Hematopoietic multipotent progenitor cell treated with erythropoietin and hydrocortisone succinate and interleukin-3 and kit ligand, for 8 days (in vitro differentiated cells): ENCODE data around the gene LRP1.
A peak's percentile ranks its signal among the peaks of the same experiment; 100 is the strongest.

Source experiments
- DNase-seq: peaks from one replicate; pipeline ENCODE4 v3.0.0-alpha.2; 2015

LRP1 gene

DNA sequence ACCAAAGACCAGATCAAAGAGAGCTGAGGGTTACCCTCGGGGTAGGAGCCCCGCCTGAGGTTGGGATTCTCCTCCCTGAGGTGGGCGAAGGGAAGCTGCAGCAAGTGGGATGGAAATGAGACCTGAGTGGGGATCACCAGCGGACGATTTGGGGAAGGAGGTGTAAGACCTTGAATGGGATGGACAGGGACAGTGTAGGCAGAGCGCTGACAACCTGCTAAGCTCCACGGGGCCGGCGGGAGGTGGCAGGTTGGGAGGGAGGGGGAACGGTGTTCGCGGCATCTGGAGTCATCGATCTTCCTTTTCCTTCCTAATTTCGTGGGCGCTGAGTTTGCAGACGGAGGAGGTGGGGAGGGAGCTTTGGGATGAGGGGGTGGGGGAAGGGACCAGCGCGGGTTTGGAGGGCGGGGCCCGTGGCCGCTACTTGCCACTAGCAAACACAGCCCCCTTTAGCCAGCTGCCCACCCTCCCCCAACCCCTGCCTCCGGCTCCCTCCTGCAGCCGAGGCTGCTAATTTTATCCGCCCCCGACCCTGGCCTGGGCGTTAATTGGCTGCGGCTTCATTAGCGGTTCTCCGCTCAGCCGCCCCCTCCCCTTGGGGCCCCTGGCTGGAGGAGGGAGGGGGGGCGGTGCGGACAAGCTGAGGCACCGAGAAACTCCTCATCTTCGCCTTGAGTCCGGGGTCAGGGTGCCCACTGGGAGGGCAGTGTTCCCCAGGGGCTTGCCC is 98.5 kb downstream of the LRP1 start:
- no peak for DNase-seq

DNA sequence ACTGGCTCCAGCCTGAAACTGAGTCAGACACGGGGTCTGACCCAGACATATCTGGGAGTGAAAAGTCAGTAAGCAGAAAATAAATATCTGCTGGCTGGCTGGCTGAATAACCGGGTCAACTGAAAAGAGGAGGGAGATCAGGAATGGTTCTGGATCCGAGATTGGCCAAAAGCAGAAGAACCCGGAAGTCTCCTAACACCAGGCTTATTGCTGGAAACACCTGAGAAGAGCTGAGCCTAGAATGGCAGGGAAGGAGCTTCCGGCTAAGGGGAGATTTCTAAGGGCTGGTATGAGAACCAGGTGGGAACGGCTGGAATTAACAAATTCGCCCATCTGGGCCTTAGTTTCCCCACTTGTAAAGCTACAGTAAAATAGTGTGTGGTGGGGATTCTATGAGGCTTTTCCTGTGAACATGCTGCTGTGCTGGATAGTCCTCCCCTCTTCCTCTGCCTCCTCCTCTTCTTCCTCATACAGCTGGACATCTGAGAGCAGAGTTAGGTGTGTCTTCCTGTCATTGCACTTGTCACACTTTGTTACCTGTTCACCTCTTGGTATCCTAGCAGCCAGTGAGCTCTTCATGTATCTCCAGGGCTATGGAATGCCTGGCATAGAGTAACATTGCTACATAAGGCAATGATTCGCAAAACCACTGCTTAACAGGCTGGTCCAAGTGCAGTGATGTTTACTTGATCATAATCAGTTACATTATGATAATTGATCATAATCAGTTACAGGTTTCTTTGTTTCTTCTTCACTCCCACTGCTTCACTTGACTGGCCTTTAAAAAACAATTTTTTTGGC is 99.2 kb downstream of the LRP1 start:
- no peak for DNase-seq

DNA sequence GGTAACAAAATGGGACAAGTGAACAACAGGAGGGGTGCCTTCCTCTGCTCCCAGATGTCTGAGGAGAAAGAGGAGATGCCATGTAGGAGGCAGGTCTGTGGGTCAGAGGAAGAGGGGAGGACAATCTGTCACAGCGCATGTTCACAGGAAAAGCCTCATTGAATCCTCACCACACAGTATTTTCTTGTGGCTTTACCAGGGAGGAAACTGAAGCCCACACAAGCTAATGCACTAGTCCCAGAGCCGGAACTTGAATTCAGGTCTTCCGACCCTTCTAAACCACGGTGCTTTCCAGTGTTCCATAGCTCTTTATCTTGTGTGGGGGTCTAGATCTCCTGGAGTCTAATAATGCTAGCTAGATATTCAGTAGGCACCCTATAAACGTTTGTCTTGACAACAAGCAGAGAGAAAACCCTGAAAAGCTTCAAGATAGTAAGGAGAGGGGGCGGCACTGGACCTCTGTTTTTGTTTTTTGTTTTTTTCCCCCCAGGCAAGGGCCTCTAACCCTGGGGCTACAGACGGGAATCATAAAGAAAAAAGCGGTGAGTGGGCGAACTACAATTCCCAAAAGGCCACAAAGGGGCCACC is 100.9 kb downstream of the LRP1 start:
- peak; percentile 47 for DNase-seq

DNA sequence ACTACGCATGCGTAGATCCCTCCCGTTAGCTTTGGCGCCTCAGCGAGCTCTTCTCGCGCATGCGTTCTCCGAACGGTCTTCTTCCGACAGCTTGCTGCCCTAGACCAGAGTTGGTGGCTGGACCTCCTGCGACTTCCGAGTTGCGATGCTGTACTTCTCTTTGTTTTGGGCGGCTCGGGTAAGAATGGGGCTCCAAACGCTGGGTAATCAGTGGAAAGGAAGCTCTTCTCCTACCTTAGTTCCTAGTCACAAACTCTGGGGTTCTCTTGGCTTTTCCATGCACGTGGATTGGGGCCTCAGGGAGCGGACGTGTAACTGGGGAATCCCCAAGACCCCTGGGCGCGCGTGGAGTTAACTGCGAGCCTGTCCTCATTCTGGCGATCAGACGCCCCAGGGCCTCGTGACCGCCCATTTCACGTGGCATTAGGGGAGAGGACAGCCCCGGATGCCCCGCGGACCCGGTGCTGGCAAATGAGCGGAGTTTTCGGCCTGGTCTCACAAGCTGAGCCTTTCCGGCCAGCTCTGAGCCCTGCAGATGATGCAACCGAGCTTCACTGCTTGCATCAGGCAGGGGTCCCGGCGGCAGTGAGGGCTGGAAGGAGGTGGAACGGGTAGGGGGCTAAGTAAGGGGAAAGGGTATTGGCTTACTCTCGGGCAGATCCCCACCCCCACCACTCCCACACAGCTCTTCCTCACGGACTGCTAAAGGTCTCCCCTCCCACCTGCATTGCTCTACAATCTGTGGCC is 101.5 kb downstream of the LRP1 start, which contains the start of gene SHMT2:
SHMT2 (plus strand) TSS at position 78 of the 747 bp plus-strand sequence; CDS start at position 146, 68 bp downstream.
- peak; percentile 98 for DNase-seq

DNA sequence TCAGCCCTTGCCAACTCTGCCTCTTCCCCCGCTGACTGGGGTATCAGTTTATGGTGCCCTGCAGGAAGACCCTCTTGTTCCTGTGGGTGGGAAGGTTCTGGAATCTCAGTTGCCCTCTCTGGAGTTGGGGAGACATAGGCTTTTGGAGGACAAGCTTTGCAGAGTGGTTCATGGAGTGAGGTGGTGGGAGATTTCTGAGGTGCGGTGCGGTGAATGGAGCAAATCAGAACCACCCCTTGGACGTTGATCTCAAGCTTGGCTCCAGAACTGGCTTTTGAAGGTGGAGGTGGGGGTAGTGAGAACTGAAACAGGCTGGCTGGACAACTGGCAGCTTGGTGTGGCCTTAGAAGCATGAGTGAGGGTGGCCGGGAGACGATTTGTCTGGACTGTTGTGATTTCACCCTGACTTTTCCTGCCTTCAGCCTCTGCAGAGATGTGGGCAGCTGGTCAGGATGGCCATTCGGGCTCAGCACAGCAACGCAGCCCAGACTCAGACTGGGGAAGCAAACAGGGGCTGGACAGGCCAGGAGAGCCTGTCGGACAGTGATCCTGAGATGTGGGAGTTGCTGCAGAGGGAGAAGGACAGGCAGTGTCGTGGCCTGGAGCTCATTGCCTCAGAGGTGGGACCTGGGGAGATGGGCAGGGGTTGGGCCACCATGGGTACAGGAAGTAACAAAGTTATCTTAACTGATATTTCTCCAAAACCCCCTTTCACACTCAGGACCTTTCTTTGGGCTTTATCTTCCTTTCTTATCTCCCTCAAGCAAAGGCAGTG is 102.3 kb downstream of the LRP1 start:
- DNase-seq: no peak

DNA sequence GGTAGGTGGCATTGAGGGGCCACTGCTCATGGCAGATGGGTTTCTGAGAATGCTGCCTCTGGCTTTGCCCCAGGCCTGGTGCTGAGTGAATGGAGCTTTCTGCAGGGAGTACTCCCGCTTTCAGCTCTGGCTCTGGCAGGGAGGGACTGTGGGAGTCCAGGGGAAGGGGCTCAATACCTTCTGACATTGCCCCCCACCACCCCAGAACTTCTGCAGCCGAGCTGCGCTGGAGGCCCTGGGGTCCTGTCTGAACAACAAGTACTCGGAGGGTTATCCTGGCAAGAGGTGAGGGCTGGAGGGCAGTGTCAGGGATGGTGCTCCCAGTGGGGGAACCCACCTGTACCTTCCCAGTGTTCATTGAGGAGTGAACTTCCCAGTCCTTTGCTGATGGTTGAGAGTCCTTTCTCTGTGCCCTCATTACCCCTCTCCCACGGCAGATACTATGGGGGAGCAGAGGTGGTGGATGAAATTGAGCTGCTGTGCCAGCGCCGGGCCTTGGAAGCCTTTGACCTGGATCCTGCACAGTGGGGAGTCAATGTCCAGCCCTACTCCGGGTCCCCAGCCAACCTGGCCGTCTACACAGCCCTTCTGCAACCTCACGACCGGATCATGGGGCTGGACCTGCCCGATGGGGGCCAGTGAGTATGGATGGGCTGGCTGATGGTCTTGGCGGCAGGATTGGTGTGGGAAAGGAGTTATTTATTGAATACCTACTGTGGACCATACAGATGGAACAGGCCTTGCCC is 103.2 kb downstream of the LRP1 start:
- DNase-seq: no peak

GRCh38 chr12:57232156-57232756 is 104.0 kb downstream of the LRP1 start:
- DNase-seq: no peak

DNA sequence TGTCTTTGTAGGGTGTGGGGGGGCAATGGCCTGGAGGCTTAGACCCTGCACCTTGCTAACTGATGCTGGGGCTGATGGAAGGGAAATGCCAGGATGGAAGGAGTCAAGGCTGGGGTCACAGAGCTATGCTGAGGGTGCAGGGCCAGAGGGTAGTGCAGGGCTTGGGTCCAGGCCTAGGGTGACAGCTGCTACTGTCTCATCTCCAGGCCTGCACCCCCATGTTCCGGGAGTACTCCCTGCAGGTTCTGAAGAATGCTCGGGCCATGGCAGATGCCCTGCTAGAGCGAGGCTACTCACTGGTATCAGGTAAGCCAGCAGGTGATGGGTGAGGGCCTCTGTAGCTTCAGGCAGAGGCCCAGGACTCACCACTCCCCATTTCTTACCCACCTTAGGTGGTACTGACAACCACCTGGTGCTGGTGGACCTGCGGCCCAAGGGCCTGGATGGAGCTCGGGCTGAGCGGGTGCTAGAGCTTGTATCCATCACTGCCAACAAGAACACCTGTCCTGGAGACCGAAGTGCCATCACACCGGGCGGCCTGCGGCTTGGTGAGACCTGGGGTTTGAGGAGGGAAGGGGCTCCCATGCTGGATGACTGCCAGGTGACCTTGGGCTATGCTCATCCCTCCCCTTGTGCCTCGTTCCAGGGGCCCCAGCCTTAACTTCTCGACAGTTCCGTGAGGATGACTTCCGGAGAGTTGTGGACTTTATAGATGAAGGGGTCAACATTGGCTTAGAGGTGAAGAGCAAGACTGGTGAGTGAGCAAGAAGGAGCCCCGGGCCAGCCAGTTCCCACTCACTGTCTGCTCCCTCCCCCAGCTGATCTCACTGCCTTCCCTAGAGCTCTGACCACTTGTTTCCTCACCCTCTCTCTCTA is 105.3 kb downstream of the LRP1 start:
- DNase-seq: no peak

DNA sequence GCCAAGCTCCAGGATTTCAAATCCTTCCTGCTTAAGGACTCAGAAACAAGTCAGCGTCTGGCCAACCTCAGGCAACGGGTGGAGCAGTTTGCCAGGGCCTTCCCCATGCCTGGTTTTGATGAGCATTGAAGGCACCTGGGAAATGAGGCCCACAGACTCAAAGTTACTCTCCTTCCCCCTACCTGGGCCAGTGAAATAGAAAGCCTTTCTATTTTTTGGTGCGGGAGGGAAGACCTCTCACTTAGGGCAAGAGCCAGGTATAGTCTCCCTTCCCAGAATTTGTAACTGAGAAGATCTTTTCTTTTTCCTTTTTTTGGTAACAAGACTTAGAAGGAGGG is 105.9 kb downstream of the LRP1 start:
- DNase-seq: no peak

DNA sequence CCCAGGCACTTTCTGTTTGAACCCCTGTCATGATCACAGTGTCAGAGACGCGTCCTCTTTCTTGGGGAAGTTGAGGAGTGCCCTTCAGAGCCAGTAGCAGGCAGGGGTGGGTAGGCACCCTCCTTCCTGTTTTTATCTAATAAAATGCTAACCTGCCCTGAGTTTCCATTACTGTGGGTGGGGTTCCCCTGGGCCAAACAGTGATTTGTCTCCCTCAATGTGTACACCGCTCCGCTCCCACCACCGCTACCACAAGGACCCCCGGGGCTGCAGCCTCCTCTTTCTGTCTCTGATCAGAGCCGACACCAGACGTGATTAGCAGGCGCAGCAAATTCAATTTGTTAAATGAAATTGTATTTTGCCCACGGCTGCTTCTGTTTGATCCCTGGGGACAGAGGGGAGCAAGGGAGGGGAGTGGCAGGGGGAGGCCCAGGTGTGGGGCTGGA is 106.3 kb downstream of the LRP1 start:
- DNase-seq: no peak

- DNase-seq: no peak
Observed at GRCh38 chr12:57235017-57235727, 106.9 kb downstream of the LRP1 start.

- DNase-seq: no peak
Observed at GRCh38 chr12:57235728-57236131, 107.4 kb downstream of the LRP1 start.

GRCh38 chr12:57236201-57236924 is 108.1 kb downstream of the LRP1 start:
- no peak for DNase-seq

DNA sequence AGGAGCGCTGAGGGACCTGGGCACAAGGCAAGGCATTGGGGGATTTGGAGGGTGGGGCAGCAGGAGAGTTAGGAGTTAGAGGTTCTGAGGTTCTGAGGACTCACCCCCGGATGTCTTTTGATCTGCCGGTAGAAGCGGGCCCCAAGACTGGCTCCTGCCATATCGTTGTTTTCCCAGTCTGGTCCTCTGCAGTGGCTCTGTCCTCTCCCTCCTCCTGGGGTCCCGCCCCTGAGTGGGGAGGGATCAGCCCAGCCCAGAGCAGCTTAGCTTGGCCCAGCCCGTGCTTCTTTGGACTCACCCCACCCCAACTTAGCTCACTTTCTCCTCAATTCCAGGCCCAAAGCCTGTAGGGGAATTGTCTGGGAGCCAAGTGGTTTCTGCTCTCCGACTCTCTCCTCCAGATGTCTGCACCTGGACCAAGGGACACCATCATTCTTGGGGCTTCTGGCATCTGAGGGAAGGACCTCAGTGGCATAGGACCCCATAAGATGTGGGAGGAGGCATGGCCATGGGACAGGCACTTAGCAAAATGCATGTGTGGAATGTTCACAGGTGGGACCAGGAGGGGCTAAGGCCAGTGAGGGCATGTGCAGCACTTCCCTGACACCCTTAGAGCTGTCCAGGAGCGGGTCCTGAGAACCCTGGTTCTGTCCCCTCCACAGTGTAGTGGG is 108.8 kb downstream of the LRP1 start:
- DNase-seq: no peak

DNA sequence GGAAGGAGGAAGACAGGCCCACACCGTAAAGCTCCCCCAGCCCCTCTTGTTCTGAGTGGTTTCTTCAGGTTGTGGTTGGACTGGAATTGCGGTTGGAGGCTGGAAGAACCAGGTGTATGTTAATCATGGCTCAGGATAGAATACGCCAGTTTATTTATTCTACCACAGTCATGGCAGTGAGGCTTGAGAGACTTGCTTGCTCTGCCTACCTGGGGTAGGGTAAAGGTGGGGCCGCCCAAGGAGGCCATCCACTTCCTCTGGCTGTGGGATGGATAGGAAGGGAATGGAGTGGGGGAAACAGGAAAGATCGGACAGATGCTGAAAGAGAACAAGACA is 109.3 kb downstream of the LRP1 start:
- no peak for DNase-seq

DNA sequence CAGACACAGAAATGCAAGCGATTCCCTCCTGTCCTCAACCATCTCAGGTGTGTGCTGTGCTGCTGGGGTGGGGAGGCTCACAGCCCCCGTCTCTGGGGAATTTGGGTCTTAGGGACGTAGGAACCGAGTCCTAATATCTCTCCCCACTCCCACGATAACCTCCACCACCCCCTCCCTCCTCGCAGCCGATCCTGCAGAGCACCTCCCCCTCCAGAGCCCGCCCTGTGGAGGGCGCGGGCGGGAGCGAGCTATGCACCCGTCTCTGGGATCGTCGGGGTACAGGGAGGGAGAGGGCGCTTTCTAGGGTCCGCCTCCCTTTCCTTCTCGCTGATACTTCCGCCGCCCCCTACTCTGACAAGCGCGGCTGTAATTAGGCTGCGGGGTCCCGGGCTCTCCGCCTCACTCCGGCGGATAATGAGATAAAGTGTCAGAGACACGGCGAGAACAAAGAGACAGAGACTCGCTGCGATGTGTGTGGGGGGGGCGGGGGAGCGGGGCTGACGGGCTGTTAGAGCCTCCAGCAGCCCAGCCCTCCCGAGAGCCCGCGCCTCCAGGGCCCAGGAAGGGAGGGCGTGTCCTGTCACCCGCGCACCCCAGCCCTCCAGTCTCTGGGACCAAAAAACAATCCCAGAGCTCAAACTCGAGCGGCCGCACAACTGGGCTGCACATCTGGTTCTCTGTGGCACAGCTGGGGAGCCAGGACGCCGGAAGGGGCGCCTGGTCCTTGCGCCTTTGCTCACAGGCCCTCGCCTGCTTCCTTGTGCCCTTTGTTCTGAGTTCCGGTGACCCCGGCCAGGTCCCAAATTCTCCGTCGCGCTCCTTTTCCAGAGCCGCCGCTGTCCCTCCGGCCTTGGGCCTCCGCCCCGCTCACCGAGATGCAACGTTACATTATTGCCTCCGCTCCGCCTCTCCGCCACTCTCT is 109.9 kb downstream of the LRP1 start:
- no peak for DNase-seq
